Measurements from ENCODE around the gene PTBP1.

PTBP1 gene

DNA sequence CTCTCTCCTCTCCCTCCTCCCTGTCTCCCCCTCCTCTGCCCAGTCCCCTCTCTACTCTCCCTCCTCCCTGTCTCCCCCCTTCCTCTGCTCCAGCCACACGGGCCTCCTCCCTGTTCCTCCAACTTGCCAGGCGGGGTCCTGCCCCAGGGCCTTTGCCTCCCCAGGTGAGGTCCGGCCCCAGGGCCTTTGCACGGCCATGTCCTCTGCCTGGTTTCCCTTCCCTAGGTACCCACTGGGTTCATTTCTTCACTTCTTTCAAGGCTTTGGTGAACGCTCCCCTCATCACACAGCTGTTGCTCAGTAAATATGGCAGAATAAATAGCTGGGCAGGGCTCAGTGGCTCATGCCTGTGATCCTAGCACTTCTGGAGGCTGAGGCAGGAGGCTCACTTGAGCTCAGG, 25.2 kb upstream of the PTBP1 start:
- DNase-seq (ENCODE audit: insufficient read length, low spot score) (no peak), FAIRE-seq (no peak)

DNA sequence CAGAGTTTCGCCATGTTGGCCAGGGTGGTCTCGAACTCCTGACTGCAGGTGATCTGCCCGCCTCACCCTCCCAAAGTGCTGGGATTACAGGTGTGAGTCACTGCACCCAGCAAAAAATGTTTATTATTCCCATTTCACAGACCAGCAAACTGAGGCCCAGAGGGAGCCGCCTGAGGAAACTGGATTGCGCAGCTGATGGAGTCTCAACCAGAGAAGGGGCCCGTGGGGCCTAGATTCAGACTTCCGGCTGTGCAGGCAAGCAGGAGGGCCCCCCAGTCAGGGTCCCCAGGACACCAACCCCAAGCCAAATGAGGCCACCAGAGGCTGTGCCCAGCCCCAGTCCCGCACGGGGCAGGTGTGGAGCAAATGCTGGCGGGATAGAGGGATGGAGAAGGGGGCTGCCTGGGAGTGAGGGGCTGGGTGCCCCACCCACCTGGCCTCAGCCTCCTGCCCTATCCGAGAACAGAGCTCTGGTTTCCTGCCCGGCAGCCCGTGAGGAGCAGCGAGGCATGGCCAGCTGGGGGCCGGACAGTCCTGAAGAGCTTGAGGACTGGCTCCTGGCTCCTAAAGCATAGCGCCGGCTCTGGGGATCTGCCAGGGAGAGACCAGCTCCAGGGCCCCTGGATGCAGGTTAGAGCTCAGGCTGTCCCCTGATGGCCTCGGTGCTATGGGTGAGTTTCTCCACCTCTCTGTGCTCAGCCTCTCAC, 24.4 kb upstream of the PTBP1 start:
- no peak for DNase-seq (ENCODE audit: insufficient read length, low spot score)
- FAIRE-seq: no peak

DNA sequence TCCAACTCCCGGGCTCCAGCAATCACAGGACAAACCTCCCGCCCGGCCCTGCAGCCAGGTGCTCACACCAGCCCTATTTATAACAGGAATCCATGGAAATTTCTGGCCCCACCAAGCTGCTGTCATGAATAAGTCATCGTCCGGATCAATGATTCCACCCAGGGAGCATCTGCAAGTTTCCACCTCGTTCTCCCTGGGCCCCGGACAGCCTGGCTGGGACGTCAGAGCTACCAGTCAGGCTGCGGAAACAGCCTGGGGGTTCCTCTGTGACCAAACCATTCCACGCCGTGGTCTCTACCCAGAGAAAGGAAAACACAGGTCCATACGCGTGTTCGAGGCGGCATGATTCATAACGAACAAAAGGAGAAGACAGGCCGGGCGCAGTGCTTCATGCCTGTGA, 20.7 kb upstream of the PTBP1 start:
- FAIRE-seq: no peak

DNA sequence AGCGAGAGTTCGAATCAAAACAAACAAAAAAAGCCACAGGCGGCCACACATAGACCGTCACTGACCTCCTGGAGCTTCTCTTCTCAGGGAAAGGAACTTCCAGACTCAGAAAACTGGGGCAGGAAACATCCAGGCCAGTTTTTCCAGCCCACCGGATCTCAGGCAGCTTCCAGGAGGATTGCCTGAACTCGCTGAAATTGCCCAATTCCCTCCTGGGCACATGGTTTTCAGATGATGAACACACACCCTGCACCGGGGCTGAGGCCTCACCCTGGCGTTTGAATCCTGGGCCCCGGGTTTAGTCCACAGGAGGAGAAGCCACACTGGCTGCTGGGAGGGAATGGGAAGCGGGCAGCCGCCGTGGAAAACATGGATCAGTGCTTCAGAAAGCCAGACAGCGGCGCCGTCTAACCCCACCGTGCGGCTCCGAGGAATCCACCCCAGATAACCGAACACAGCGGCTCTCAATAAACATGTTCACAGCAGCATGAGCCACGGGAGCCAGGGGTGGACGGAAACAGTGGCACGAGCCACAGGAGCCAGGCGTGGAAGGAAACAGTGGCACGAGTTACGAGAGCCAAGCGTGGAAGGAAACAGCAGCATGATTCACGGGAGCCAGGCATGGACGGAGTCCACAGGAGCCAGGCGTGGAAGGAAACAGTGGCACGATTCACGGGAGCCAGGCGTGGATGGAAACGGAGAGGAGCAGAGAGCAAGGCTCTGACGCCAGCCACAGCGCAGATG, 18.2 kb upstream of the PTBP1 start:
- DNase-seq (ENCODE audit: insufficient read length, low spot score) (no peak), FAIRE-seq (no peak)

More for the DNA sequence above, 20.7 kb upstream of the PTBP1 start:
- DNase-seq (ENCODE audit: insufficient read length, low spot score): no peak

DNA sequence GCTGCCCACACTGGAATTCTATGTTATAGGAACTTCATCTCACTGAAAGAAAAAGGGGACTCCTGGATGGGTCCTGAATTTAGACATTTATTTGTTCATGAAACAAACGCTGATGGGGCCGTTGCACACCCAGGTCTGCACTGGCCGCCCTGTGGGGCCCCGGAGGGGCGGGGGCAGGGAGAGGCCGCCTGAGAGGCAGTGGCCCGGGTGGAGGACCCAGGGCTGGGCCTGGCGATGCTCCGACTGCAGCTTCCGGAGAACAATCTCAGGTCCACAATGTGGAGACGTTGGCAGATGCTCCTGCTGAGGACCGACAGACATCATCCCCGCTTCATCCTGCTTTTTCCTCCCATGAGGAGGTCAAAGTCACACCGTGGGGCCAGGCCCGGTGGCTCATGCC, 16.3 kb upstream of the PTBP1 start:
- FAIRE-seq: no peak
- DNase-seq (ENCODE audit: insufficient read length, low spot score): no peak

DNA sequence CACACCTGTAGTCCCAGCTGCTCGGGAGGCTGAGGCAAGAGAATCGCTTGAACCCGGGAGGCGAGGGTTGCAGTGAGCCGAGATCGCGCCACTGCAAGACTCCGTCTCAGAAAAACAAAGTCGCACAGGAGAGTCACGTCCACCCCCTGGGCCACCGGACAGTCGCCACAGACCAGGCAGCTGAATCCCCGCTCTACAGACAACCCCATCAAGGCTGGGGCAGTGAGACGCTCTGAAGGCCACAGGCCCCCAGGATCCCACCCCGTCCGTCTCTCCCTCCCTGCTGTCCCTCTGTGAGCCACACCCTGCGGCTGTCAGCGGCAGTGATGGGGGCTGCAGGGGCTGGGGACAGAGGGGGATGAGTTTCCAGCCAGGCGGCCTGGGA, 15.5 kb upstream of the PTBP1 start:
- DNase-seq (ENCODE audit: insufficient read length, low spot score) (no peak), FAIRE-seq (no peak)

DNA sequence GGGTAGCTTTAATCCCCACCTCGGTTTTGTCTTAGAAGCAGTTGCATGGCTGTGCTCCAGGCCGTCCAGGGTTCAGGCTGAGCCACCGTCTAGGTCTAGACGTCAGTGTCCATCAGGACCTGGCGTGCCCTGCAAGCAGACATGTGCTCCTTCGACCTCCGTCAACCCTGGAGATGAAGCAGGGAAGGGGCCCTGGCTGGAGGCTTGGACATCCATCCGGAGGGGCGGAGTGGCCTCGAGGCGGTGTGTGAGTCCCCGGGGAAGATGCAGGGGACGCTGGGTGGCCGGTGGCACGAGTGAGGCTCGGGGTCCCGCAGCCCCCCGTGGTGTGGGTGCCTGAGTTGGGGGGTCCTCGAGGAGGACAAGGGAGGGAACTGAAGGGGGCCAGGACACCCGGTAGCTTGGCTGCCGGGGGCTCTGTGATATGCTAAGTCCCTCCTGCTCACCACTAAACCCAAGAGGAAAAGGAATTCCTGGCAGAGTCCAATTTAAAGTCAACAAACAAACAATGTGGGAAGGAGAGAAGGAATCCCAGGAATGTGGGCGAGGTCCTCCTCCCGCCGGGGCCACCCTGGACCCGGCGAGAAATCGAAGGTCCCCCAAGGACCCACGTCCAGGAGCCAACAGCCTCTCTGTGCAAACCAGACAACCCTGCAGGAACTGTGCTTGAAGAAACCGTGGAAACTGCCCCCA, 14.9 kb upstream of the PTBP1 start:
- DNase-seq (ENCODE audit: insufficient read length, low spot score) (no peak), FAIRE-seq (no peak)

DNA sequence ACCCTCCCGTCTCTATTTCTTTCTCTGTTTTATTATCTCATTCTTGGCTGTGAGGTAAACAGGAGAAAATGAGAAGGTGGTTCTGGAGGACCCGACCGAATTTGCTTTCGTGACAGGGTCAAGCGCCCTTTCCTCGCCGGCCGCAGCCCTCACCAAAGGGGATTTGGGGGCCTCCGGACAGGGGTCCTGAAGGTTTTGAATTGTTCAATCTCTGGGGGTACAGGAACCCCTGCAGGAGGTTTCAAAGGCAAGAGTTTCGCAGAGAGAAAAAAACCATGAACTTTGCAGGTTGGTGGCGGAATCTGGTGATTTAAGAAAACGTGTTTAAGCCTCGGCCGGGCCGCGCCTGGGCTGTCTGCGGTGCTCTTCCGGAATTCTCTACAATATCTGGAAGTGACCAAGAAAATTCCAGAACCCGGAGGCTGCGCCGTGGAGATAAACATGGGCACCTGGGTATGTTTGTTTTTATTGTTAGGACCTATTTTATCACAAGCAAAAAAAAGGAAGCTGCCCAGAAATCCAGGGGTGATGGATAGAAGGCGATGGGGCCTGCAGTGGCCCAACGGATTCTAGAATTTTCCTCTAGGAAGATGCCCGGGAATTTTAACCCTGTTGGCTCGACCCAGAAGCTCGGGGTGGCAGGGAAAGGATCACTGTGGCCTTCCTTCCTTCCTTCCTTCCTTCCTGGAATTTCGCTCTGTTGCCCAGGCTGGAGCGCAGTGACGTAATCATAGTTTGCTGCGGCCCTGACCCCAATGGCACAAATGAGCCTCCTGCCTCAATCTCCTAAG, 14.2 kb upstream of the PTBP1 start:
- FAIRE-seq (no peak), DNase-seq (ENCODE audit: insufficient read length, low spot score) (no peak)

DNA sequence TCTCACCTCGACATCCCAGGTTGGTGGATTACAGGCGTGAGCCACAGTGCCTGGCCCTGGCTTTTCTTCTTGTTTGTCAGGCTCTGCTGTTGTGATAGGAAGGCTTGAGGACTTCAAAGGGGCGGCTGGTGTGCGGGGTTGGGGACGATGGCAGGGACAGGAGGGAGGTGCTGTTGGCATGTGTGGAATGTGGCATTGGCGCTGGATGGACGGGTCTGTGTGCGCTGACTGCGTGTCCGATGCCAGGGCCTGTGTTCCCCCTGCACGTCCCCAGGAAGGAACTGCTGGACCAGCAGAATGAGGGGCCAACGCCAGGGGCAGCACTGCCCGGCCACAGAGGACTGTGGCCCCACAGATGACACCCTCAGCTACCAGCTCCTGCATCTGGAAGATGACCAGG, 12.7 kb upstream of the PTBP1 start:
- DNase-seq (ENCODE audit: insufficient read length, low spot score): no peak
- FAIRE-seq: no peak

DNA sequence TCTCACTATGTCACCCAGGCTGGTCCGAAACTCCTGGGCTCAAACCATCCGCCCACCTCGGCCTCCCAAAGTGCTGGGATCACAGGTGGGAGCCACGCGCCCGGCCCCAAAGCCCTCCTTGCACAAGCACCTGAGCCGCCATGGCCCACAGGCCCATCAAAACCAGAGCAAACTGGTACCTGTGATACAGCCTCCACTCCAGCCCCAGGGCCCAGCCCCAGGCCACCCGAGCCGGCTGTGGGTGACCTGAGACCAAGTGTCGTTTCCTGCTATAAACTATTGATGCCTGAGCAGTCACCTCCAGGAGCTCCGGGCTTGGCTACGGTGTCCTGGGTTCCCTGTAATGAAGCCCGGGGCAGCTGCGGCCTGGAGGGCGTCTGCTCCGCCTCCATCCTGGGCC, 9.7 kb upstream of the PTBP1 start:
- no peak for DNase-seq (ENCODE audit: insufficient read length, low spot score)
- FAIRE-seq: no peak

DNA sequence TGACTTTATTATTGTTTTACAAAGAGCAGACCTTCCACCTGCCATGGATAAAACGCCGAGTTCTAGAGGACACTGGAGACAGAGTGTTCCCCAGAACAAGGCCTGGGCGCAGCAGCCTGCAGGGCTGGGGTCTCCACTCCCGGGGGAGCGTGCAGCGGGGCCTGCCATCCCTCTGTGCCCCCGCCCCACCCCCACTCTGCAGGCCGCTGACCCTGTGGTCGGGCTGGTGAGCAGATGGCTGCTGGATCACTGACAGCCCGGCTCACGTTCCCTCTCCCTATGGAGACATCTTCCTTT, 8.6 kb upstream of the PTBP1 start:
- DNase-seq (ENCODE audit: insufficient read length, low spot score) (no peak), FAIRE-seq (no peak)

DNA sequence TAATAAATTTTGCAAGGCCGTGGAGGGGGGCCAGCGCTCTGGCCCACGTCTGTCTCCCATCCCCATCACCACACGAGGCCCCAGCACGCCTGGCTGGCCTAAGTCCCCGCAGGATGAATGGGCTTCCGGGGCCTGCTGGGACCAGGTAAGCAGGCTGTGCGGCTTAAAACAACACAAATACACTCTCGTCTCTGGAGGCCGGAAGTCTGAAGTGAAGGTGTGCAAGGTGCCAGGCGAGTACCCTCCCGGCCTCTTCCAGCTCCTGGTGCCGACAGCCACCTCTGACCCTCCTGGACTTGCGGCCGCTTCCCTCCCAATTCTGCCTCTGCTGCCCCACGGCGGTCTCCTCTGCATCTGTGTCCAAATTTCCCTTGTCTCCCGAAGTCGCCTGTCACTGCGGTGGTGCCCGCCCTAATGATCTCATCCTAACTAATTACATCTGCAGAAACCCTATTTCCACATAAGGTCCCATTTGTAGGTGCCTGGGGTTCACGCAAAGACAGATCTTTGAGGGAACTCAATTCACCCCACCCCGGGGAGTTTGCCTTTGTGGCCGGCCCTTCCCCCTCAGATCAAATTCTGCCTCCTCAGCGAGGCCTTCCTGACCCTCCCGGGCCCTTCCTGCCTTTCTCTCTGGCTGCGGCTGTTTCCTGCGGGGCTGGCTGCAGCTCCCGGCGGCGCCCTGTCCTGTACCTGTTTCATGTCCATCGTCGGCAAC, 8.1 kb upstream of the PTBP1 start:
- DNase-seq (ENCODE audit: insufficient read length, low spot score) (no peak), FAIRE-seq (no peak)

DNA sequence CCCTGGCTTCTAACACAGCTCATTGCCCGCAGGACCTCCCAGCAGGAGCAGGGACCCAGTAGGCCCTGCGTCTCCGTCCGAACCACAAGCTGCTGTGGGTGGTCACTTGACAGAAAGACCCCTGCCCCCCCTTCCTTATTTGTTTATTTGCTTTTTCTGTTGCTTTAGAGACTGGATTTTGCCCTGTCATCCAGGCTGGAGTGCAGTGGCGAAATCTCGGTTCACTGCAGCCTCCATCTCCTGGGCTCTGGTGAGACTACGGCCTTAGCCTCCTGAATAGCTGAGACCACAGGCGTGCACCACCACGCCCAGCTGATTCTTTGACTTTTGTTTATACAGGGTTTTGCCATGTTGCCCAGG, 7.6 kb upstream of the PTBP1 start:
- FAIRE-seq (no peak), DNase-seq (ENCODE audit: insufficient read length, low spot score) (no peak)

DNA sequence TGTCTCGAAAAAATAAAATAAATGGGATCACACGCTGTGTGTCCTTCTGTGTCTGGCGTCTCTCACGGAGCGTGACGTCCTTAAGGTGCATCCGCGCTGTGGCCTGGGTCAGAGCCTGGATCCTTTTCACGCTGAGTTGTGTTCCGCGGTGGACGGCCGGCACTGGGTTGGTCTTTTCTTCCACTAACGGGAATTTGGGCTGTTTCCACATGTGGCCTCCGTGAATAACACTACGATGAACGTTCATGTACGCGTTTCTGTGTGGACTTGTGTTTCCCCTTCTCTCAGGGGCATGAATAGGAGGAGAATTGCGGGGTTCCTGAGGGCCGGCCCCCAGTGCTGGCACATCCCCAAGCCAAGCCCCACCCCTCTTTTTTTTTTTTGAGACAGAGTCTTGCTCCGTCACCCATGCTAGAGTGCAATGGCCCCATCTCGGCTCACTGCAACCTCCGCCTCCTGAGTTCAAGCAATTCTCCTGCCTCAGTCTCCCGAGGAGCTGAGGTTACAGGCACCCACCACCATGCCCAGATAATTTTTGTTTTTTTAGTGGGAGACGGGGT, 6.2 kb upstream of the PTBP1 start:
- FAIRE-seq: no peak
- no peak for DNase-seq (ENCODE audit: insufficient read length, low spot score)

DNA sequence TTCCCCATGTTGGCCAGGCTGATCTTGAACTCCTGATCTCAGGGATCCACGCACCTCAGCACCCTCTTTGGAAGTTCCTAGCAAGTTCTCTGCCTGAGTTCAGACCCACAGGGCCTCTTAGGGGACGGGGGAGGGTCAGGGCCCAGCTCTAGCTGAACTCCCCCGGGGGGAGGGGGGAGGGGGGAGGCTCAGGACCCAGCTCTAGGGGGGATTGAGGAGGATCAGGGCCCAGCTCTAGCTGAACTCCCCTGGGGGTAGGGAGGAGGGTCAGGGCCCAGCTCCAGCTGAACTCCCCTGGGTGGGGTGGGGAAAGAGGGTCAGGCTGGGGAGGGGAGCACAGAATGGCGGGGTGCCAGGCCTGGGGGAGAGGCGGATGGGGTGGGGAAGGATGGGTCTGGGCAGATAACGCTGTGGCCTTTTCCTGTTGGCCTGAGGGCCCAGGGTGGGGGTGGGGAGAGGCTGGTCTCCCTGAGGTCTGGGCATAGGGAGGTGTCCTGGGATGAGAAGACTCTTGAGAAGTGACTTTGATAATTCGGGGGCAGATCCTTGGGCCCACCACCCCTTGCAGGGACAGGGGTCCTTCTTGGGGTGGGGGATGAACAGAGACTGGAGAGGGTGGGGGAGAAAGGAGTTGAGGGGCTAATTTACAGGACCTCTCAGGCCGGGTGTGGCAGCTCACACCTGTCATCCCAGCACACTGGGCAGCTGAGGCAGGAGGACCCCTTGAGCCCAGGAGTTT, 5.5 kb upstream of the PTBP1 start:
- no peak for FAIRE-seq
- no peak for DNase-seq (ENCODE audit: insufficient read length, low spot score)

DNA sequence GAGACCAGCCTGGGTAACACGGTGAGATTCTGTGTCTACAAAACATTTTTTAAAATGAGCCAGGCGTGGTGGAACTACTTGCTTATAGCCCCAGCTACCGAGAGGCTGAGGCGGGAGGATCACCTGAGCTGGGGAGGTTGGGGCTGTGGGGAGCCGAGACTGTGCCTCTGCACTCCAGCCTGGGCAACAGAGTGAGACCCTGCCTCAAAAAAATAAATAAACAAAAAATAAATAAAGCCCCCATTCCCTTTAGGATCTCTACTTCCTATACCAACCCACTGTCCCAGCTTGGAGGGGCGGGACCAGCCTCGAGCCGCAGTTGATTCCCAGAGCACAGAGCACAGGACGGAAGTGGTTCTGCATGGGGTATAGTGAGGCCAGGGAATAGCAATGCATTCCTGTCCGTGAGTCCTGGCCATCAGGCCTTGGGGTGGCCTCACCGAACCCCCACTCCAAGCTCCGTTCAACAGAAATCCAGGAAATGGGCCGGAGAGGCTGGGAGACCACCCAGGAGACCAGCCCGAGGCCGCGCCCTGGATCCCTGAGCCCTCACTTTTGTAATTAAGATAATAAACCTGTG, 4.9 kb upstream of the PTBP1 start:
- DNase-seq (ENCODE audit: insufficient read length, low spot score) (no peak), FAIRE-seq (no peak)

DNA sequence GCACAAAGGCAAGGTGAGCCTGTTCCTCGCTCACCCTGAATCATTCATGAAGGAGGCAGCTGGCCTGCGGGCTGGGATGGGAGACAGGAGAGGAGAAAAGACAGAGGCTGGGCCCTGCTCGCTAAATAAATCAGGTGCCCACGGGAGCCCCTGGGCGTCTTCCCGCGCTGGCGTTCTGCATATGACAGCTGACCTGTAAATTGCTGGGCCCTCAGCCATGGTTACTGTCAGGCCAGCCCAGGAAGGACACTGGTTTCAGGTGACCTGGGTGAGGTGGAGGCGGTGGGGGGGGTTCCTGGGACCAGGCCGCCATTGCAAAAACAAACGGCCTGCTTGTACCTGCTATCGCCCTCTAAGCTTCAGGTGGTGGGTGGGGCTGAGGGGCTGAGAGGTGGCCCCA, 3.4 kb upstream of the PTBP1 start:
- DNase-seq (ENCODE audit: insufficient read length, low spot score): no peak
- no peak for FAIRE-seq

DNA sequence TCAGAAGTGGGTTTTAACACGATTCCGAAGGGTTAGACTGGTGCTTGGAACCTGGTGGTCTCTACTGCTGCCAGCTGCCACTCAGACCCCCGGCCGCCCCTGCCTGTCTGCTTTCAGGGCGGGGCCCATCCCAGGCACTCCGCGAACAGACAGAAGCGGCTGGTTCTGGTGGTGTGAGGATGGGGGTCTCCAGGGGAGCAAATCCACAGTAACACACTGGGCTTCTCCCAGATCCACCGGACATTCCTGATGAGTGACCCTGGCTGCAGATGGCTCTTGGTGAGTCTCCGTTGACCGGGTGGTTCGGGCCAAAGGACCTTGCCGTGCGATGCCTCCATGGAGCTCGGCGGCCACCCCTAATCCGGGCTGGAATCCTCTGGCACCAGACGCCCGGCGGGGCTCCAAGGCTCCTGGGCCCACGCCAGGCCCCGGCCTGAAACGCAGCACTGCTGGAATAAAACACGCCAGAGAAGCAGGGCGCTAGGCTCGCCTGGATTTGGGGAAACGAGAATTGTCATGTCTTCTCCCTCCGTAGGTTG, 2.1 kb upstream of the PTBP1 start:
- no peak for FAIRE-seq
- DNase-seq (ENCODE audit: insufficient read length, low spot score): no peak
